Limb (tissue), 2 donors: ENCODE results near the gene CNGA2.
A peak's percentile ranks its signal among the peaks of the same experiment; 100 is the strongest.
"Not testable (repeated sequence)": the region's sequence is repeated elsewhere in the genome, so short reads cannot be mapped to it uniquely, and the experiment has no call there.

Experiments used
- DNase-seq, 2 donors: peaks; one replicate each; pipeline ENCODE4 v3.0.0-alpha.2; 2016; ENCODE audit errors: extremely low spot score in 2 of 2

CNGA2 gene

DNA sequence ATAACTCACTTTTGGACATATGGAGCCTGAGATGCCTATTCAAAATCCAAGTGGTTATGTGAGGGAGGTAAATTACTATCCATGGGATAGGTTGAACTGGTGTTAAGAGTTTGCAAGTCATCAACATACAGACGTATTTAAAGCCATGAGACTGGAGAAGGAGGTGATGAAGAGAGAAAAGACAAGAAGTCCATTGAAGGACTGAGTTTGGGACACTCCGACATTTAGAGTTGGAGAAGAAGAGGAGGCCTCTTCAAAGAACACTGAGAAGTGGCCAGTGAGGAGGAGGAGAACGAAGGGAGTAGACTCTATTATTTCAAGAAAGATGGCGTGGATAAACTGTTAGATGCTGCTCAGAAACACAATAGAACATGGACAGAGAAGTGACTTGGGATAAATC is at the start of gene CNGA2:
TSS of gene CNGA2 (plus strand) at position 301 of the 400 bp plus-strand sequence. CDS start 3,738 bp downstream, outside the sequence.
- DNase-seq = no peak

DNA sequence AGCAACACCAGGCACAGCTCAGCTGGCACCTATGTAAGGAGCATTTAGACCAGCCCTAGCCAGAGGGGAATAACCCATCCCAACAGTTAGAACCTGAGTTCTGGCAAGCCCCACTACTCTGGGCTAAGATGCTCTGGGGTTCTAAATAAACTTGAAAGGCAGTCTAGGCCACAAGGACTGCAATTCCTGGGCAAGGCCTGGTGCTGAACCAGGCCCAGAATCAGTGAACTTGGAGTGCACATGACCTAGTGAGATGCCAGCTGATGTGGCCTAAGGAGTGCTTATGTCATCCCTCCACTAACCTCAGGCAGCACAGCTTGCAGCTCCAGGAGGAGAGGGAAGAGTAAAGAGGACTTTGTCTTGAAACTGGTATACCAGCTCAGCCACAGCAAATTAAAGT is 46.9 kb upstream of the CNGA2 start:
- no peak for DNase-seq

DNA sequence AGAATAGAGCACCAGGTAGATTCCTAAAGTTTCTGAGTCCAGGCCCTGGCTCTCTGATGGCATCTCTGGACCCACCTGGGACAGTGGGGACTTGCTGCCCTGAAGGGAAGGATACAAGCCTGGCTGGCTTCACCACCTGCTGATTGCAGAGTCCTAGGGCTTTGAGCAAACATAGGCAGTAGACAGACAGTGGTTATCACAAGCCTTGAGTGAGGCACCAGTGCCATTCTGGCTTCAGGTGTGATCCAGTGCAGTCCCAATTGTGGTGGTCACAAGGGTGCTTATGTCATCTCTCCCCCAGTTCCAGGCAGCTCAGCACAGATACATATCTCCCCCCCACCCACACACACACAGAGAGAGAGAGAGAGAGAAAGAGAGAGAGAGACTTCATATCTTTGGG is 45.9 kb upstream of the CNGA2 start:
- no peak for DNase-seq

DNA sequence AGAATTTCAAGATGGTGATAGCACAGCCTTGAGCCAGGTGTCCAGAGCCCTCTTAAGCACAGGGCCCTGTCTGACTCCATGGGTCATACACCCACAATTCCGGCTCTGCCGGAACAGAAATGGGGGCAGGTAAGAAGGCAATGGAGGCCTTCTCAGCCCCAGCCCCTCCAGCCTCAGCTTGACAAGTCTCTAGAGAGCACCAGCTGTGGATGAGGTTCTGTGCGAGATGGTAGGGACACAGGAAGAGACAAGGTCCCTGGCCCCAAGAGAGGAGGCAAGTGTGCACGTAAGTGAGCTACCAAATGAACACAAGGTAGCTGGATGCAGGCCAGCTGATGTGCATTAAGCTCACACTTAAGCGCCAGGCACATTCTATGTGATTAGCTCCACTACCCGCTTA is 41.7 kb upstream of the CNGA2 start:
- no peak for DNase-seq

DNA sequence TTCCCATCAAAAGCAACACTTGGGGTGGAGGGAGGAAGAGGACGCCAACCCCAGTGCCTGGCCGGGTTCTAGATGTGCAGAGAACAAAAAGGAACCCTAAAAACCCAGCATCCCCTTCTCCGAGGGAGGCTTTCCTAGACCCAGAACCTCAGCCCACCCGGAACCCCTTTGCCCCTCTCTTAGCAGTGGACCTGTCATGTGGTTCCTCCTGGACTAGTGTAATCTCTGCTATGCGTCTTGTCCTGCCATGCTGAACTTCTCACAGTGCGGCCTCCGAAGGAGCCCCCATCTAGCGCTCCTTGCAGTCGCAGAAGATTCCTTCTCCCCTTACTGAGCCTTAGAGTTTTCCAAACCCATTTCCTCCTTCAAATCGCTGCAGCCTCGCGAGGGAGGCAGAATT is 40.4 kb upstream of the CNGA2 start:
- no peak for DNase-seq

DNA sequence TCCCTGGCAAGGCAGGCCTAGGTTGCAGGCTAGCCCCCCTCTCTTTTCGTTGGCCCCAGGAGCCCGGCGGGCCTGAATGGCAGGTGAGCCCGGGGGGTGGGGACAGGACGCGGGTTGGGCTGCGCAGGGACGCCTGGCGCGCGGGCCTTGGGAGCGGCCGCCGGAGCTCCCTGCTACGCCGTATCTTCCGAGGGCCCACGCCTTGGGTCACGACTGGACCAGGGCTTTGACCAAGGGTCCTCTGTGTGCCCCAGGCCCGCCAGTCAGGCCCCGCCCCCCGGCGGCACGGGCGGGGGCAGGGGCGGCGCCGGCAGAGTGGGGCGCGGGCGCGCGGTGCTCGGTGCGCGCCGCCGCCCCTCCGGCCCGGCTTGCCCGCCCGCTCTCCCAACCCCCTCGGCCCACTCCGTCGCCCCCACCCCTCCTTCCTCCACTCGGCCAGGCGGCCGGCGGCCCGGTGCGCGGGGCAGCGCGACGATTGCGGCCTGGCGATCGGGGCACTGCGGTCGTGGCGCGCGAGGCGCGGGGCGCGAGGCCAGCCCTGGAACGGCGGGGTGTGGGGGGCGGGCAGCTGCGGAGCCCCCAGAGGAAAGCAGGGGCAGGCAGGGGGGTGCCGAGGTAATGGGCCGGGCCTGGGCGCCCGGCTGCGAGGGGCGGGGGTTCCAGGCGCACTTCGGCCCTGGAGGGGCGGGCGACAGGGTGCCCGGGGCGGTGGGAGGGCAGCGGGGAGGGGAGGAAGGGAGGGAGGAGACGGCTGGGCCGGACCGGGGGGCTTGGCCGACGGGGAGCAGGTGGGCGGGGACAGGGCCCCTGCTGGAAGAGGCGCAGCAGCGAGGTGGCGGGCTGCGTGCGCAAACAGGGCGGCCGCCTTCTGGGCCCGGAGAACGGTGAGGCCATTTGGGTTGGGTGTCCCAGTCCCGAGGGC is 39.6 kb upstream of the CNGA2 start, which contains the start of gene PRRG3:
TSS of gene PRRG3 (plus strand) at position 798 of the 922 bp plus-strand sequence. CDS start 3,357 bp downstream, outside the sequence.
- peak in 1 of 2 donors; percentile 71 for DNase-seq

DNA sequence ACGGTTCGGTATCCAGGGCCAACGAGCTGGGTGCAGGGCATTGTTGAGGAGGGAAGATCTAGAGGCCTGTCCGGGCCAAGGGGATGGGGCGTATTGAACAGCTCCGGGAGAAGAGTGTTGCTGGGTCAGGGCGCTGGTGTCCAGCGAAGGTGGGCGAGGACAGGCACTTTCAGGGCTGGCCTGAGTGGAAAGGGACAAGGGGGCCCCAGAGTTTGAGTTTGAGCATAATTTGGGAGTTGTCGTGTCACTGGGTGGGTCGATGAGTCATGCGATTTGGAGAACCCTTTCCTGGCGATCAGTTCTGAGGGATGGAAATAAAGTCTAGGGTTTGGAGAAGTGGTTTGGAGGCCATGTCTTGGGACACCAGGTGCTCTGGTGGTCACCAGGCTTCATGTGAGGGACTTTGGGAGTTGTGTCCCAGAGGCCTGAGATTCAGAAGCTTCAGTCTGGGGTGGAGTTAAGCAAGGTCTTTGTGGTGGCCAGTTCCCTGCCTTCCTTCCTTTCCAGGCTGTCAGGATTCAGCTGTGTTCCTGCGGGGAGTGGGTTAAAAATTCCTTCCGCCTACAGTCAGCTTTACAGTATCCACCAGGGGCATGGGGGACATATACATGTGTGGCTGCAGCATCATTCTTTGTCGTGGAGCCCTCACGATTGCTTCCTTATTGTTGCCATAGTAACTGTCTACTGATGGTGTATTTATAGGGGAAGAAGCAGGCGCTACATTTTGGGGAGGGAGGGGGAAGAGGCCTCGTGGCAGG is 38.8 kb upstream of the CNGA2 start:
- DNase-seq = peak in 1 of 2 donors; percentile 36

DNA sequence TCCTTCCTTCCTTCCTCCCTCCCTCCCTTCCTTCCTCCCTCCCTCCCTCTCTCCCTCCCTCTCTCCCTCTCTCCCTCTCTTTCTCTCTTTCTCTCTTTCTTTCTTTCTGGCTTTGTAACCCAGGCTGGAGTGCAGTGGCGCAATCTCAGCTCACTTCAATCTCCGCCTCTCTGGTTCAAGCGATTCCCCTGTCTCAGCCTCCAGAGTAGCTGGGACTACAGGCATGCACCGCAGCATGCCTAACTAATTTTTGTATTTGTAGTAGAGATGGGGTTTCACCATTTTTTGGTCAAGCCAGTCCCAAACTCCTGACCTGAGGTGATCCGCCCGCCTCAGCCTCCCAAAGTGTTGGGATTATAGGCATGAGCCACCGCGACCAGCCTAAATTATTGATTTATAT is 37.5 kb upstream of the CNGA2 start:
- DNase-seq = not testable (repeated sequence)

DNA sequence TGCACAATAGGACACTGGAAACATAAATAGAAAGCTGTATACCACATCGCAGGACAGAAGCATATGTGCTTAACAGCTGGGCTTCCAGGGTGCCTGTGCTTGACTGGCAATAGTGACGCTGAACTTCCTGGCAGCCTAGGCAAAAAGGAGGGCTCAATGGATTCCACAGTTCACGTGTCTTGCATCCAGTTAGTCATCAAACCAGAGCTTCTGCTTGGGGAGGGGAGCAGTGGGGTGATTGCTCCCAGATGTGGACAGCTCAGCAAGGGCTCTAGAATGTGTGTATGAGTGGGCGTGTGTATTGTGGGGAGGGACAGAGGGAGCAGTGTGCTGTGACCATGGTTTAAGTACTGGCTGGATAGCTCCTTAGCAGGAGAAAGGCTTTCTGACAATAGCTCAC is 37.0 kb upstream of the CNGA2 start:
- DNase-seq = peak; percentile 48 to 71

DNA sequence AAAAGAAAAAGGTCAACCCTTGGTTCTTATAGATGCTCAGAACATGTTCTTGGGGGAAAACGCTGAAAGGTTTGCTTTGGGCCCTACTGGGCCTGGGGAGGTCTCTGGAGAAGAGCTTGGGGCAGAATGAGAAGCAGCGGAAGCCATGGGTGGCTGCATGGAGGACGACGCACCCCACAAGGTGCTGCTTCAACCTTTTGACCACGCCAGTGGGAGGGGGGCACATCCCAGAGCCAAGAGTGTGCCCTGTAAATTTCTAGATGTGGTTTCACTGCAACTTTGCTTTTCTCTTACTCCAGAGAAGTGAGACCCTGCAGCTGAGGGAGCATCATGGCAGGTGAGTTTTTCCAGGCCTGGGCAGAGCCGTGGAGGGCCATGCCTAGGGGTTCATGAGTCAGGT is 36.1 kb upstream of the CNGA2 start:
- DNase-seq = no peak

DNA sequence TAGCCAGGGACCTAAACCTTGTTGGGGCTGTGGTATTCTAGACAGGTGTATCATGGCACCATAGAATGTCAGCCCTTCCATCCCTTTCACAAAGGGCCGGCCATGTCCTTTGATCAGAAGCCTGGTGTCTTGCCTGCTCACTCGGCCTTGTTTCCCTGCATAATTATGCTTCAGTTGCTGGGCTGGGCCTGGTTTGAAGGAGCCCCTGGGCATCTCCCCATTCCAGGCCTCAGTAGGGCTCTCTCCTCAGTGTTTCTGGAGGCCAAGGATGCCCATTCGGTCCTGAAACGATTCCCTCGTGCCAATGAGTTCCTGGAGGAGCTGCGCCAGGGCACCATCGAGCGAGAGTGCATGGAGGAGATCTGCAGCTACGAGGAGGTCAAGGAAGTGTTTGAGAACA is 34.8 kb upstream of the CNGA2 start:
- DNase-seq = no peak

DNA sequence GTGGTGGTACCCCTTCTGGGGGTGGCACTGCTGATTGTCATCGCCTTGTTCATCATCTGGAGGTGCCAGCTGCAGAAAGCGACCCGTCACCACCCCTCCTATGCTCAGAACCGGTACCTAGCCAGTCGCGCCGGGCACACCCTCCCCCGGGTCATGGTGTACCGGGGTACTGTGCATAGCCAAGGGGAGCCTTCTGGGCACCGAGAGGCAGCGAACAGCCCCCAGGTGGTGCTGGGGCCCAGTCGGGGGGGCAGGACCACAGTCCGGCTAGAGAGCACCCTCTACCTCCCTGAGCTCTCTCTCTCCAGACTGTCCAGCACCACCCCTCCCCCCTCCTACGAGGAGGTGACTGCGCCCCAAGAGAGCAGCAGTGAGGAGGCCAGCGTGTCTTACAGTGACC is 34.0 kb upstream of the CNGA2 start:
- DNase-seq = no peak

DNA sequence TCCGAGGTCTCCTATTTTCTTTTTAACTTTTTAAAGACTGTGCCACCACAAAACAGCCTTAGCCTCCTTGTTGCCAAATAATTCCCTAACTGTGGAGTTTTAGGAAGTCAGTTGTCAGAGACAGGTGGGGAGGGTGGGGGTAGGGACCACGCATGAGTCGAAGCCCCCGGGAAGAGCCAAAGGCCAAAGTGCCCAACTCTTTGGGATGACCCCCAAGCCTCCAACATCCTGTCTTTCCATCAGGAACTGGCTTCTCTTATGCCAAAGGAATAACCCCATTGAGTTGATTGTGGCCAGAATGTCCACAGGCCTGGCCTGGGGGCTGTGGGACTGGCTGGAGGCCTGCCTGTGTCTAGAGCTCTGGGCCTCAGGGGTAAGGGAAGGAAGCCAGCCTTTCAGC is 33.5 kb upstream of the CNGA2 start:
- no peak for DNase-seq

DNA sequence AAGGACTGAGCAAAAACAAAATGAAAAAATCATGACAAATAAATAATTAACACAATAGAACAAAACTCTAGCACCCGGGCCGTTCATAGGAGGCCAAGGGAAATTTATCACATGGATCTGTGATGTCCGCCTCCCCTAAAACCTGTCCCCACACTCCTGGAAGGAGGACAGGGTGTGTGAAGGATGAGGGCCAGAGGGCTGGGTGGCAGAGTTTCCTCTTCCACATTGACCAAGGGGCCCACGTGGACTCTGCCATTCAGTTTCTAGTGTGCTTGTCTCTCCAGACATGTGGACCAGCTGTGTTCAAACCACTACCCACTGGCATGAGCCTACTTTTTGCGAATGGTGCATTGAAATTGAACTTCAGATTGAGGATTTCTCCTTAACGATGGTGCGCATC is 33.0 kb upstream of the CNGA2 start:
- no peak for DNase-seq

DNA sequence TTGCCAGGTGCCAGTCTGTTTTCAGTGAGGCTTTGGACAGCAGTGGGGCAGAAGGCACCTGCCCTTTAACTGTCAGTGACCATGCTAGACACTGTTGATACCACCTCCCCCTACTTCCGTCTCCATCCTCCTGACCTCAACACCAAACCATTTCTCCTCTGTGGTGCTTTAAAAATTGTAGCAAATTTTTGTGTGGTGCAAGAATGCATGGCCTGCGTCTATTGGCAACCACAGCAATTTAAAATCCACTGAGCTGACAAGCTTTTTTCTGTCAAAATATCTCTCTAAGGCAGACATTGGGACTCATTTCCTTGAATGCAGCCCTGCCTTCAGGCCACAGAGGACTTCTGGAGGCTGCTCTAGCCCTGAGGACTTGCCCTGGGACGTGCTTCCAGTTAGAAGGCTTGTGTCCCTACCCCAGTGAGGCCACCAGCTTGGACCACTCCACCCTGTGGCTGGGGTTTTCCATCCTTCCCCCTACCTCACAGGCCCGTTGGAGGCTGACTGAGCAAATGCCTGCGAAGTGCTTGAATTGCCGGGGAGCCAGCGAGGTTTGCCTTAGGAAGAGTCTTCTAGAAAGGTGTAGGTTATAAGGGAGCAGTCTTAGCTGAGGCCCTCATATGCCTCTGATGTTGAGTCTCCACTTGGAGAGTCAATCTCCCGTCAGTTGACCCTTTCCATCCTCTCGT is 32.4 kb upstream of the CNGA2 start:
- DNase-seq = no peak

DNA sequence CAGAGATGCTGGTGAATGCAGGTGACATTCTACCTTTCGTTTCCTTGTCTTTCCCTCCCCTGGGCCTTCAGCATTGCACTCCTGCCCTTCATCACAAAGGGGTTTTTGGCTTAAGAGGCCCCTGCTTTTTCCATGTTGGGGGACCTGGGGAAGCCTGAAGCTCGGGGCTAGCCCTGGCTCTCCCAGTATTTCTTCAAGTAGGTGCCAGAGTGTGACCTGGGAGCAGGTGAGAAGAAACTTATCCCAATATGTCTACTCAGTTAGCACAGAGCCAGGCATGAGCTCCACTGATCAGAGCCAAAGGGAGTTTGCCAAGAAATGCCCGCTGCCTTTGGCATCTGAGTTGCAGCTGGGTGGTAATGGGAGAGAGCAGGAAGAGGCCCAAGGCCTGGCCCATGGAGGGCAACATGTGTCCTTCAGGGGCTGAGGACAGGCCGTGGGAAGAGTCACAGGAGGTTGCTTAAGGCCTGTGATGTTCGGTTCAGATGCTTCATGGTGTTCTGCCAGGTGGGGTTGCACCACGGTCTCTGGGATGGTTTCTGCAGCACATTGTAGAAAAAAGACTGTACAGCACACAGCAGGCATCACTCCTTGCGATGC is 31.7 kb upstream of the CNGA2 start:
- no peak for DNase-seq

DNA sequence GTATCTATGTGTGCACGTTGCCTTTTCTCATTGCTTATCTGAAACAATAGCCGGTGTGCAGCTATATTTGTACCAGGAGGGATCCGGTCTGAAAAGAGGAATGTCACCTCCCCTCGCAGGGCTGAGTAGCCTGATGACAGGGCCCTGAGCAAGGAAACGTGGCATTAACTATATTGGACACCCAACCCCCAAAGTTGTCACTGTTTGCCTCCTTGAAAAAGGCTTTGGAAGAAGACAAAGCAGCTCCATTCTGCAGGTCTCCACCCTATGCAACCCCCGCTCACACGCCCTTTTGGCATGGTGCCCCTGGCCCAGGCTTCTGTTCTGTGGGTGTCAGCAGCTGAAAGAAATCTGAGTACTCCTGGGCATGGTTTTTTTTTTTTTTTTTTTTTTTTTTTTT is 31.1 kb upstream of the CNGA2 start:
- peak in 1 of 2 donors; percentile 66 for DNase-seq

DNA sequence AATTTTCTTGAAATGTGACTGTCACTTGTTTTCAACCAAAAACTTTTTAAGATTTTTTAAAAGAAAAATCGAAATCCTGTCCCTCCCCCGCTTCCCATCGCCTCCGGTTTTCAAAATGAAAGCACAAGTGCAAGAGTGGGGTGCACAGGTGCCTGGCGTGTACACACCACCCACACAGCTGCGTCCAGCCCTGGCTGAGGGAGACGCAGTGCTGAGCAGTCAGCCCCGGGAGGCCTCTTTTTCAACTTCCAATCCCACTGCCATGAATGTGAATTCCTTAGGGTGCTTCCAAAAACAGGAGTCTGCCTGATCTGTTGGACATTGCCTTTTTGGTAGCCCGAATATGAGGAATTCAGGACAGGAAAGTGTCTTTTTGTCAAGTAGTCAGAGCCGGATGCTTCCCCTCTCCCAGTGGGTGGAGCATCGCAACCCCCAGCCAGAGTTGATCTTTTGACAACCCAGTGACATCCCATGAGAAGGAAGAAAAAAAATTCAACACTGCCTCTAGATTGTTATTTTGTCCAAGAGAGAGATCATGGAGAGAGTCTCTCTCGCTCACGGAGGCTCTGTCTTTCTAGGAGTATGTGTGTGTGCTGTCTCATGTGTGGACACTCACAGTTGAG is 30.4 kb upstream of the CNGA2 start:
- DNase-seq = no peak

DNA sequence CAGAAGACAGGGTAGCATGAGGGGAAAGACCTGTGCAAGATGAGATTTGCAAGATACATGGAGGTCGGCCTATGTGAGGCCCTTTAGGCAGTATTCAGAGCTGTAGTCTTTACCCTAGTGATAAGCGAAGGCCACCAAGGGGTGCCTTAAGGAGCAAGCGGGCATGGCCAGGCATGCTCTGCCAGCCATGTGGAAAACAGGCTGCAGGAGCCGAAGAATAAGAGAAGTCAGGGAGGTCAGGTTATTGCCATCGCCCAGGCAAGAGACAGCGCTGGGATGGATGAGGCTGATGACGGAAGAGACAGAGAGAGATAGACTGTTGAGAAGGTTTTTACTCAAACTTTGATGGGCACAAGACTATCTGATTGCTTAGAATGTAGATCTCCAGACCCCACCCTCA is 25.7 kb upstream of the CNGA2 start:
- no peak for DNase-seq

DNA sequence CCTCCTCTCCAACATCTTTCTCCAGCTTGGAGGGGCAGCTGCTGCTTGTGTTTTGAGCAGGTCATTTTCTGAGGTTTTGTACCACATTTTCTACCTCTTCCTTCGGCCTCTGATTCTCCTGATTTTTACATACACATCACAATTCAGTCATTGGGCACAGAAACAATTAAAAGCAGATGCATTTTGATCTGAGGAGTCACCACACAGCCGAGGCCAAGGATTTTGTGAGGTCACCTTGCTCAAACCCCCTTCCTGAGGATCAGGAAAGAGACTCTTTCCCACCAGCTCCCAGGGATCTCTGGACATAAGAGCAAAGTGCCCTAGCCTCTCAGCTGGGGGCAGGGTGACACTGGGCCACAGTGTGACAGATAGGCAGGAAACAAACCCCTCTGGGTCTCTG is 24.1 kb upstream of the CNGA2 start:
- no peak for DNase-seq

DNA sequence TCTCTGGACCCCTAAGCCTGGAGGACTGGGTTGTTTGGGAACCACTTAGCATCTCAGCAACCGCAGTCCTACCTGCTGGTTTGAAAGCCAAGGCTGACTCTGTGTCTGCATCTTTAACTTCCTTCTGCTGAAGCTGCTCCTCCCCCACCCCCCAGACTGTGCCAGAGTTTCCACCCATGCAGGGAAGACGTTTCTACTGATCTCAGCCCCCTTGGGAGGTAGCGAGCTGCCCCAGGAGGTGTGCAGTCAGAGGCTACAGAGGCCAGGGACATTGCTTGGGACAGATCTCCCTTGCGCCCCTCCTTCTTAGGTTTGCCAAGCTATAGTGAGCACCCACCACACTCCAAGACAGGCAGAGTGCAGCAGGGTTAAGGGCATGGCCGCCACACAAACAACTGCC is 23.4 kb upstream of the CNGA2 start:
- no peak for DNase-seq
